HG02759 (cell line): ENCODE data around the gene PALM3.

Experiments used
- ATAC-seq: cut with Tn5 transposase; IDR thresholded peaks from one replicate; pipeline ENCODE4 v1.9.1; 2021; ENCODE audit warnings: mild to moderate bottlenecking, moderate library complexity; ENCODE audit not compliant: unreplicated experiment

Gene PALM3

GRCh38 chr19:14004619-14005348 is 57.1 kb downstream of the PALM3 start:
- no peak for ATAC-seq
